CMK (cell line): ENCODE data around the gene PSME1.
A peak's percentile ranks its signal among the peaks of the same experiment; 100 is the strongest.

Source experiments
- DNase-seq: peaks from one replicate; pipeline ENCODE4 v3.0.0-alpha.2; 2010; ENCODE audit warnings: low read depth

PSME1 gene

DNA sequence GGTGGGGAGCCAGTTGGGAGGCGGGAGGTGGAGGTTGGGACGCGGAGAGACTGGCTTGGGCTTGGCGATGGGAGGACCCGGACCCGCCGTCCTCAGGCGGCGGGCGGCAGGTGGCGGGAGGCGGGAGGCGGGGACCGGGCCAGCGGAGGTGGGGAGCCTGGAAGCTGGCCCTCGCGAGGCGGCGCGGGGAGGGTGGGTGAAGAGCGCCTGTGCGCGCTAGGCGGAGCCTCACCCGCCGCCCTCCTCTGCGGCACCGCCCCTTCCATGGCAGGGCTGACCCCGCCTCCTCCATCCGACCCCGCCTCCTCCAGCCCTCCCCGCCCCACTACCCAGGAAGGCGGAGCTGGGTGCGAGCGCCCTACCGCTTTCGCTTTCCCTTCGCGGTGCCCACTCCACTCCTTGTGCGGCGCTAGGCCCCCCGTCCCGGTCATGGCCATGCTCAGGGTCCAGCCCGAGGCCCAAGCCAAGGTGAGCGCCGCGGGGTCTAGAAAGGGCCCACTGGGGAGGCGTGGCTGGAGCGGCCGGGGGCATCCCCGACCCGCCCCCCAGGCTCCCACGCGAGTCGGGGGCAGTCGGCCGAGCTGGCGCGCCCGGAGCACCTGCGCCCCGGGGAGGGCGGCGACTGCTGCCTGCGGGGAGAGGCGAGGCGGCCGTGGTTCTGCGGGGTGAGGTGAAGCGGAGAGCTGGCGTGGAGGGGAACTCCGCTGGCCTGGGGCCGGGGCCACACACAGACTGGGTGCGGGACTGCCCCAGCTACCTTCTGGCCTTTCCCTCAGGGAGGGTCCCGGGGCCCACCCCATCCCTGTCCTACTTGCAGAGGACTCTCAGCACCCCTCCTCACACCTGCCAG is at the start of gene PSME1:
Gene PSME1 (plus strand): TSS at position 361 of the 850 bp plus-strand sequence. CDS start 69 bp downstream, at position 430.
- peak; percentile 71 for DNase-seq

DNA sequence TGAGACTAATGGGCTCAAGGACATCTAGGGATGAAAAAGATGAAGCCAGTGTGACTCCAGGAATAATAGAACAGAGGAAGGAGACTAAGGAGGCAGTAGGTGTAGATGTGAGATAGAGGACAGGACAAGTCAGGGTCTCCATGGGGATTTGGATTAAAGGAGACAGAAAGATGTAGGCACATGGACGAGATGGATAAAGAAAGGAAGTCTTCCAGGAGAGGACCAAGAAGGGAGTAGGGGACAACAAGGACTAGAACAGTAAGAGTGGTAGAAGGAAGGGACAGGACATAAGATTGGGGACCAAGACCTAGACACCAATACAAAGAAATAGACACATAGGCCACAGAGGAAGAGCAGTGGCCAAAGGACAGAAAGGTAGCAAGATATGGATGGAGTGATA is 49.0 kb upstream of the PSME1 start:
- no peak for DNase-seq

DNA sequence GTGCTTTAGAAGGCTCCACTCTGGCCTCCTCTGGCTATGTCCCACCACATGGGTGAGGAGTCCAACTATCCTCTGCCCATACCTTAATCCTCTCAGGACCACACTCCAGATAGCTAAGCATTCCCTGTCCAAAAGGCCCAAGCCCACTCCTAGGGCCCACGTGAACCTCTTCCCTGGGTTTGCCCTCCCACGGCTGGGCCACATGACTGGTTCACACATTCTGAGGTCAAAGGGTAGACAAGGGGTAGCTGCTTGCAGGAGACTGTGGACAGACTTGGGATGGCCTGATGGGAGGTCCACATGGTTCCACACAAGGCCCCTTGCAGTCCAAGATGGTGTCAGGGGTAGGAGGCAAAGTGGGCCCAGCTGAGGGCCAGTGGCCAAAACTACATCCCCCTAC is 47.9 kb upstream of the PSME1 start:
- no peak for DNase-seq

- no peak for DNase-seq
These were observed 46.1 kb upstream of the PSME1 start for GRCh38 chr14:24089890-24090289.

DNA sequence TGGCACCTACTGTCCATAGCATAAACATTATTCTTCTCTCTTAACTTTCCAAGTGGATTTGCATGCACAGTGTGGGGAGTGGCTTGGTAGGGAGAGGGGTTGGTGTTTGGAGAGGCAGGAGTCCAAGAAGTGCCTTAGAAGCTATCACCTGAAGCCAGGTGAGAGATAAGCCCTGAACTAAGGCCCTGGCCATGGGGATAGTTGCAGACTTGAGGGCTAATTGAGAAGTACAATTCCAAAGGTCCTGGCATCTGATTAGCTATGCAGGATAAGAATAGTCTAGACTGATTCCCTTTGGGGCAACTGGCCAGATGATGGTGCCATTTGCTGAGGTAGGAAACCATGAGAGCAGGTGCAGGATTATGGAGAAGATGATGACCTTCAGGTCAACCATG is 43.9 kb upstream of the PSME1 start:
- DNase-seq, result no peak

DNA sequence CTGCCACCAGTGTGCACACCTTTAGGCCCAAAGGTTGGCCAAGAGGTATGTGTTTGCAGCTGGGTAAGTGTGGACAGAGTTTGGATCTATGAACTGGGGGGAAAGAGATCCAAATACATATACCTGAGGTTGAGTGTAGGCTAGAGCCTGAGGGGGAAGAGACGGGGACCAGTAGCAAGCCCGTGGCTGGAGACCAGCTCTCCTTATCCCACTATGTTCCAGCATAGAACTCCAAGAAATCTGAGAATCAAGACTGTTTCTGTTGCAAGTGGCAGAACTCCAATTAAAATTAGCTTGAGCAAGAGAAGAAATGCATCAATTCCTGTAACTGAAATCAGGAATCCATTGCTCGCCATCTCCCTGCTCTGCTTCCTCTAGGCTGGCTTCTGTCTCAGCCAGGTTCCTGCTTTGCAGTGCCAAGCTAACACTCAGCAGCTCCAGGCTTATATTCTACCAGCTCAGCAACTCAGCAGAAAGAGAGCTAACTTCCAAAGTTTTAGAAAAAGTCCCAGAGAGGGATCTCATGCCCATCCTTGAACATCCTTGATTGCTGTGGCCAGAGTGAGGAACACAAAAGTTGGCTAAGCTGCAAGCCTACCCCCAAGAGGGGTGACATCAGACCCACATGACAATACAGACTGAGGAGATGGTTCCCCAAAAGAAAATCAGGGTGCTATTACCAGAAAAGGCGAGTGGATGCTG is 43.3 kb upstream of the PSME1 start:
- DNase-seq, result no peak

- no peak for DNase-seq
These were observed 42.6 kb upstream of the PSME1 start for GRCh38 chr14:24093207-24093900.

GRCh38 chr14:24093901-24094840 is 41.8 kb upstream of the PSME1 start, which contains the start of gene PCK2:
Gene PCK2 (plus strand): TSS chr14:24094311. CDS start chr14:24094406, 95 bp downstream.
- DNase-seq, result peak; percentile 87

GRCh38 chr14:24094841-24095270 is 41.1 kb upstream of the PSME1 start:
- peak; percentile 25 for DNase-seq

DNA sequence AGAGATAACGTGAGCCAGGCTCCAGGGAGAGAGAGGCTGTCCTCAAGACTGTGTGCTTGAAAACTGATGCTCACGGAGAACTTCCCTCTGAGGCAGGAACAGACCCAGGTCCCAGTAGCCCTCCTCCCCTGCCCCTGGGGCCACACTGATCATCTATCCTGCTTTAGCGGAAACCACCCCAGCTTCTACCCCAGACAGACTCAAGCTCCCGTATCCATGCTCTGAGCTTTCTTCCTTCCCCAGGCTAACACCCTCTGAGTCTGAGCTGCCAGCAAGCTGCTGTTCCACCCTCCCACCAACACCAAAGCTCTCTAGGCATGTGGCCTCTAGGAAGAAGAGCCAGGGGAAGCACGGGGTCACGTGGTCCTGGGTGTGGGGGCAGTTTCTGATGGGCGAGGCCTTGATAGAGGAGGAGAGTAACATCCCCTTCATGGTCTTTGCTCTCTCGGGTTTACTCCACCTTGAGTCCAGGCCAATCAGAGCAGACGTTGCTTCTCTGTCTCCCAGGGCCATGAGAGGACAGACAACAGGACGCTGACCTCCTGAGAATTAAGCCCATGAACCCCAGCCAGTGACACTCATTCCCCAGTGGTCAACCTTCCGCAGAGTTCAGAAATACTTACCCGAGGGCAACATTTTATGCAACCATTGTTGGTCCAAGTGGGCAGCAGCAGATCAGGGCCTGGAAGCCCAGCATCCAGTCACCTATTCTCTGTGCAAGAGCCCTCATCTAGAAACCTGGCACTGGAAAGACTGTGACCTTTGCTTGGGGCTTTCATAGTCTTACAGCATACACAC is 40.5 kb upstream of the PSME1 start:
- peak; percentile 75 for DNase-seq

DNA sequence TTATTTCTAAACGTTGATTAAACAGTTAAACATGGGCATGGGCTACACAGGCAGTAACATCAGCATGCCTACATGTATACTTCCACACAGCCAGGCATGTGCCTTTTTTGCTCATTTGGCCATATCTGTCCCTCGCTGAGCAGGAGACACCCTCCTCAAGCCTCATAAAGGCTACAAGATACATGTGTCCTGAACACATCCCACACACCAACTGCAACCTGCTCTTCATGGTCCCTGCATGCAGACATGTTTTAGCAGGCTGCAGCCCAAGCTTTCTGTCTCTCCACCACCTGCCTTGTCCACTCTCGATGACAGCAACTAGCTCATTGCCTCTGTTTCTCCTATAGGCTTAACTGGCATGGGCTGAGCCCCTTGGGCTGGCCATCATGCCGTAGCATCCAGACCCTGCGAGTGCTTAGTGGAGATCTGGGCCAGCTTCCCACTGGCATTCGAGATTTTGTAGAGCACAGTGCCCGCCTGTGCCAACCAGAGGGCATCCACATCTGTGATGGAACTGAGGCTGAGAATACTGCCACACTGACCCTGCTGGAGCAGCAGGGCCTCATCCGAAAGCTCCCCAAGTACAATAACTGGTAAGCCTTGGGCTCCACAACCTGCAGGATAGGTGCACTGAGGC is 39.3 kb upstream of the PSME1 start:
- DNase-seq, result no peak

GRCh38 chr14:24098229-24098926 is 37.6 kb upstream of the PSME1 start:
- DNase-seq, result no peak

DNA sequence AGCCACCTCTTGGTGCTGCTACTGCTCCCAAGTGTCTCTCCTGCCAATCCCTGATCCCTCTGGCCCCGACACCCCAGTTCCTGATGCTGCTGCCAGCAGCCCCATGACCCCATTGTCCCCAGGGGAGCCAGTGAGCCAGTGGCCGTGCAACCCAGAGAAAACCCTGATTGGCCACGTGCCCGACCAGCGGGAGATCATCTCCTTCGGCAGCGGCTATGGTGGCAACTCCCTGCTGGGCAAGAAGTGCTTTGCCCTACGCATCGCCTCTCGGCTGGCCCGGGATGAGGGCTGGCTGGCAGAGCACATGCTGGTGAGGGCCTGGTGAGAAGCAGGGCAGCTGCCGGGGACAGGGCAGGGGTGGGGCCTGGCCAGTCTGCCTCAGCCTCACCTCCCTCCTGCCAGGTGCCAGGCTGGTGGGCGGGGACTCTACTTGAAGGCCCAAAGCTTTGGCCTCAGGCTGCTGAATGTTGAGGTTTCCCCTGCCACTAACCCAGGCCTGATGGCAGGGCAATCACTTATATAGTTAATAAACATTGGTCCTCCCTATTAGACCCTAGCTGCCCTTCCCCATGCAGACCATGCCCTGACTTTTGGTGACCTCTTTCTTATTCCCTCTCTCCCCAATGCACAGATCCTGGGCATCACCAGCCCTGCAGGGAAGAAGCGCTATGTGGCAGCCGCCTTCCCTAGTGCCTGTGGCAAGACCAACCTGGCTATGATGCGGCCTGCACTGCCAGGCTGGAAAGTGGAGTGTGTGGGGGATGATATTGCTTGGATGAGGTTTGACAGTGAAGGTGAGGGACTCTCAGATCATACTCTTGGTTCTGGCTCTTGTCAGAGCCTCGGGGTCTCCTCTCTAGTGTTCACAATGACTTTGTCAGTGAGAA is 36.8 kb upstream of the PSME1 start:
- DNase-seq, result no peak

GRCh38 chr14:24100197-24100981 is 35.6 kb upstream of the PSME1 start:
- no peak for DNase-seq

DNA sequence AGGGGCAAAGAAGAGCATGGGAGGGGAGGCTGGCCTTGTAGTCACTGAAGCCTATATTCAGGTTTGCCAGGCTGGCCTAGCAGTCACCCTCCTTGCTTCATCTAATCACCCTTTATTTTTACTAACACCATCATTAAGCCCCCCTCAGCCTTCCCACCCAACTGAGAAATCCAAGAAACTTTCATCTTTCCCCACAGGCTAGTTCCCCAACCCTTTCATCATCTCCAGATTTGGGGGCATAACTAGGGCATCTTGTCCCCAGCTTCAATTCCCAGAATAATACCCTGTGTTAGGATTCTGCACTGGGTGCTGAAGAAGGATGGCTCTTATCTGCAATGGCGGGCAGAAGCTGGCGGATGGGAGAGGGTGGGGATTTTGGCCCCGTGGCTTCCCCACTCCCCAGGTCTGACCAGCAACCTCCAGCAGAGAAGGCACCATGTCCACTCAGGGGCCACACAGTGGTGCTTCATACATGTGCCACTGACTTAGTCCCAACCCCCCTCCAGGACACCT is 35.0 kb upstream of the PSME1 start:
- no peak for DNase-seq

- no peak for DNase-seq
These were observed 33.5 kb upstream of the PSME1 start for GRCh38 chr14:24102357-24103048.

DNA sequence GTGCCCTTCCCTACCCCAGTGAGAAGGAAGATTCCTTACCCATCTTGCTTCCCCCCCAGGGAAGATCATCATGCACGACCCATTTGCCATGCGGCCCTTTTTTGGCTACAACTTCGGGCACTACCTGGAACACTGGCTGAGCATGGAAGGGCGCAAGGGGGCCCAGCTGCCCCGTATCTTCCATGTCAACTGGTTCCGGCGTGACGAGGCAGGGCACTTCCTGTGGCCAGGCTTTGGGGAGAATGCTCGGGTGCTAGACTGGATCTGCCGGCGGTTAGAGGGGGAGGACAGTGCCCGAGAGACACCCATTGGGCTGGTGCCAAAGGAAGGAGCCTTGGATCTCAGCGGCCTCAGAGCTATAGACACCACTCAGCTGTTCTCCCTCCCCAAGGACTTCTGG is 32.5 kb upstream of the PSME1 start:
- DNase-seq, result no peak
